H9 (cell line): ENCODE results near the gene AMZ2. TPM values are rescaled to one million over a fixed set of nuclear protein-coding genes. Genes with fewer than 3 reads are reported as not detected.

Experiments used
- DNase-seq: peaks from one replicate; pipeline ENCODE4 v3.0.0-alpha.2; 2017
- H2AFZ ChIP-seq: one replicate; pipeline ENCODE4 v1.6.1; 2013; ENCODE audit warnings: mild to moderate bottlenecking, low read length, control low read depth, moderate library complexity
- H2AK5ac ChIP-seq: 2 replicates; pipeline ENCODE4 v1.6.1; 2013; ENCODE audit warnings: low read length, control low read depth, mixed read lengths; ENCODE audit not compliant: insufficient read length
- H2BK120ac ChIP-seq: one replicate; pipeline ENCODE4 v1.6.1; 2013; ENCODE audit warnings: low read depth, mild to moderate bottlenecking, low read length, control low read depth, inconsistent platforms; ENCODE audit not compliant: poor library complexity, severe bottlenecking
- H2BK12ac ChIP-seq: 2 replicates; pipeline ENCODE4 v1.6.1; 2013; ENCODE audit warnings: low read length, control low read depth, mixed read lengths, low read depth; ENCODE audit not compliant: insufficient read length
- H2BK15ac ChIP-seq: 2 replicates; pipeline ENCODE4 v1.6.1; 2013; ENCODE audit warnings: low read depth, low read length, control low read depth
- H2BK20ac ChIP-seq: one replicate; pipeline ENCODE4 v1.6.1; 2013; ENCODE audit warnings: low read depth, mild to moderate bottlenecking, low read length, control low read depth, inconsistent platforms; ENCODE audit not compliant: poor library complexity, severe bottlenecking
- H2BK5ac ChIP-seq: 2 replicates; pipeline ENCODE4 v1.6.1; 2013; ENCODE audit warnings: low read length, control low read depth, mixed read lengths; ENCODE audit not compliant: insufficient read length
- H3K14ac ChIP-seq: 2 replicates; pipeline ENCODE4 v1.6.1; 2013; ENCODE audit warnings: low read length, control low read depth; ENCODE audit not compliant: insufficient read depth
- H3K18ac ChIP-seq: 2 replicates; pipeline ENCODE4 v1.6.1; 2013; ENCODE audit warnings: low read depth, mild to moderate bottlenecking, mixed read lengths, low read length, control low read depth; ENCODE audit not compliant: insufficient read length
- H3K23ac ChIP-seq: 2 replicates; pipeline ENCODE4 v1.6.1; 2013; ENCODE audit warnings: low read length, control low read depth, mixed read lengths, low read depth; ENCODE audit not compliant: insufficient read length
- H3K23me2 ChIP-seq: 2 replicates; pipeline ENCODE4 v1.6.1; 2013; ENCODE audit warnings: low read depth, mild to moderate bottlenecking, mixed read lengths, low read length, control low read depth; ENCODE audit not compliant: insufficient read length, poor library complexity, severe bottlenecking
- H3K27ac ChIP-seq: 2 replicates; pipeline ENCODE4 v1.5.1; 2013; ENCODE audit warnings: low read length, control low read depth, mixed read lengths, low read depth; ENCODE audit not compliant: insufficient read length
- H3K27me3 ChIP-seq: 2 replicates; pipeline ENCODE4 v1.6.1; 2013; ENCODE audit warnings: low read length, control low read depth, inconsistent platforms; ENCODE audit not compliant: insufficient read depth
- H3K4ac ChIP-seq: 2 replicates; pipeline ENCODE4 v1.6.1; 2013; ENCODE audit warnings: low read depth, mild to moderate bottlenecking, control low read depth, inconsistent platforms, low read length, moderate library complexity
- H3K4me1 ChIP-seq: 2 replicates; pipeline ENCODE4 v1.6.1; 2013; ENCODE audit warnings: low read length, control low read depth, inconsistent platforms; ENCODE audit not compliant: insufficient read depth
- H3K4me2 ChIP-seq: 2 replicates; pipeline ENCODE4 v1.6.1; 2013; ENCODE audit warnings: low read length, control low read depth, mixed read lengths; ENCODE audit not compliant: insufficient read length, insufficient read depth
- H3K56ac ChIP-seq: 2 replicates; pipeline ENCODE4 v1.6.1; 2013; ENCODE audit warnings: low read depth, mild to moderate bottlenecking, mixed read lengths, low read length, control low read depth; ENCODE audit not compliant: insufficient read length
- H3K79me1 ChIP-seq: 2 replicates; pipeline ENCODE4 v1.6.1; 2013; ENCODE audit warnings: low read depth, mild to moderate bottlenecking, moderate library complexity, low read length, control low read depth, inconsistent platforms; ENCODE audit not compliant: insufficient read depth, poor library complexity, severe bottlenecking
- H3K79me2 ChIP-seq: 2 replicates; pipeline ENCODE4 v1.6.1; 2013; ENCODE audit warnings: low read length, control low read depth, inconsistent platforms; ENCODE audit not compliant: insufficient read depth
- H3K9ac ChIP-seq: 2 replicates; pipeline ENCODE4 v1.6.1; 2013; ENCODE audit warnings: low read length, control low read depth, mixed read lengths; ENCODE audit not compliant: insufficient read length; ENCODE audit errors: extremely low read depth
- H3K9me3 ChIP-seq: one replicate; pipeline ENCODE4 v1.6.1; 2013; ENCODE audit warnings: low read depth, low read length, inconsistent platforms; ENCODE audit not compliant: control insufficient read depth
- H3T11ph ChIP-seq: one replicate; pipeline ENCODE4 v1.6.1; 2013; ENCODE audit warnings: mild to moderate bottlenecking, low read length, control low read depth, inconsistent platforms
- H4K20me1 ChIP-seq: one replicate; pipeline ENCODE4 v1.6.1; 2013; ENCODE audit not compliant: control insufficient read depth, insufficient read length, insufficient read depth
- H4K5ac ChIP-seq: 2 replicates; pipeline ENCODE4 v1.6.1; 2013; ENCODE audit warnings: low read depth, mild to moderate bottlenecking, mixed read lengths, low read length, control low read depth; ENCODE audit not compliant: insufficient read length
- H4K8ac ChIP-seq: replicated peaks from 2 replicates; pipeline ENCODE4 v1.6.1; 2013; ENCODE audit warnings: low read length, control low read depth, mixed read lengths, low read depth; ENCODE audit not compliant: insufficient read length
- H4K91ac ChIP-seq: 2 replicates; pipeline ENCODE4 v1.6.1; 2013; ENCODE audit warnings: low read depth, mild to moderate bottlenecking, moderate library complexity, mixed read lengths, low read length, control low read depth; ENCODE audit not compliant: insufficient read length
- H3K27ac Mint-ChIP-seq, 3 experiments: 2 replicates in 2 of 3; 3 replicates in 1 of 3; pipeline ENCODE4 v1.8.0; 2020 to 2021; ENCODE audit warnings: mixed read lengths in 3 of 3, mild to moderate bottlenecking in 1 of 3, moderate library complexity in 1 of 3
- H3K27me3 Mint-ChIP-seq: 2 replicates; pipeline ENCODE4 v1.8.0; 2021; ENCODE audit warnings: low read depth, mild to moderate bottlenecking, moderate library complexity, mixed read lengths
- H3K36me3 Mint-ChIP-seq, 3 experiments: 2 replicates in 2 of 3; 3 replicates in 1 of 3; pipeline ENCODE4 v1.8.0; 2020 to 2021; ENCODE audit warnings: low read depth in 3 of 3, mixed read lengths in 3 of 3; ENCODE audit not compliant: insufficient read depth in 1 of 3
- H3K4me1 Mint-ChIP-seq, 2 experiments: 2 replicates each; pipeline ENCODE4 v1.8.0; 2020; ENCODE audit warnings: mixed read lengths in 2 of 2
- H3K4me3 Mint-ChIP-seq, 2 experiments: 2 replicates in 1 of 2; 3 replicates in 1 of 2; pipeline ENCODE4 v1.8.0; 2020 to 2021; ENCODE audit warnings: mild to moderate bottlenecking in 2 of 2, mixed read lengths in 2 of 2, moderate library complexity in 1 of 2
- H3K9me3 Mint-ChIP-seq, 2 experiments: 2 replicates in 1 of 2; 3 replicates in 1 of 2; pipeline ENCODE4 v1.8.0; 2020; ENCODE audit warnings: mild to moderate bottlenecking in 2 of 2, mixed read lengths in 2 of 2, moderate library complexity in 1 of 2
- WGBS: extraction: QIAGEN DNeasy Blood & Tissue Kit; methylation state at CpG from one replicate; pipeline ENCODE4 v1.1.7; 2013; ENCODE audit warnings: missing lambda C conversion rate, low lambda C conversion rate, mixed read lengths; ENCODE audit not compliant: insufficient read length; ENCODE audit errors: extremely low coverage; 5-methylcytosine and 5-hydroxymethylcytosine counted together
- total RNA-seq: library from RNA; stranded (reverse); gene quantifications from 2 replicates; pipeline ENCODE4 v1.2.1, GENCODE V29; 2021
- TF ChIP-seq, protein P1 (sequence below): fragments of 200-600 bp; sonication (generic); conservative IDR thresholded peaks from 3 replicates; pipeline ENCODE4 v1.8.0; 2021; ENCODE audit warnings: antibody characterized with exemption, mild to moderate bottlenecking

Gene AMZ2
- total RNA-seq, 1 experiment from 2014 or later, result 82.6 TPM

GRCh38 chr17:68238164-68238870 lies 9.5 kb upstream of the AMZ2 start:
- Histone ChIP-seq H2BK5ac (no peak overlapping the region), H2BK15ac (no peak overlapping the region), H4K91ac (no peak overlapping the region), H2BK20ac (no peak overlapping the region), H2AK5ac (no peak overlapping the region), H3K56ac (no peak overlapping the region), H3K79me1 (no peaks in the 10 kb centered on the region), H3K4ac (no peak overlapping the region), H3K14ac (no peak overlapping the region), H2BK12ac (no peak overlapping the region), H3K23ac (no peak overlapping the region), H2AFZ (no peak overlapping the region), H3K9ac (no peak overlapping the region), H4K20me1 (no peaks in the 10 kb centered on the region), H3K4me2 (no peak overlapping the region), H3K18ac (no peak overlapping the region), H4K5ac (no peak overlapping the region), H4K8ac (no peak overlapping the region), H3K4me1 (no peaks in the 10 kb centered on the region), H3K9me3 (no peaks in the 10 kb centered on the region), H3T11ph (no peak overlapping the region), H3K27me3 (no peaks in the 10 kb centered on the region), H3K27ac (no peak overlapping the region), H2BK120ac (no peak overlapping the region), H3K79me2 (no peaks in the 10 kb centered on the region), H3K23me2 (no peaks in the 10 kb centered on the region)
- no peak overlapping the region for H3K4me3 Mint-ChIP-seq
- no peak overlapping the region; a peak in 1 of 7 replicates for H3K27ac Mint-ChIP-seq
- DNase-seq, result no peak
- WGBS, result no CpG with 5 or more reads among the region's 3 CpGs
- H3K27me3 Mint-ChIP-seq, result no peaks in the 10 kb centered on the region
- TF ChIP-seq, protein P1, sequence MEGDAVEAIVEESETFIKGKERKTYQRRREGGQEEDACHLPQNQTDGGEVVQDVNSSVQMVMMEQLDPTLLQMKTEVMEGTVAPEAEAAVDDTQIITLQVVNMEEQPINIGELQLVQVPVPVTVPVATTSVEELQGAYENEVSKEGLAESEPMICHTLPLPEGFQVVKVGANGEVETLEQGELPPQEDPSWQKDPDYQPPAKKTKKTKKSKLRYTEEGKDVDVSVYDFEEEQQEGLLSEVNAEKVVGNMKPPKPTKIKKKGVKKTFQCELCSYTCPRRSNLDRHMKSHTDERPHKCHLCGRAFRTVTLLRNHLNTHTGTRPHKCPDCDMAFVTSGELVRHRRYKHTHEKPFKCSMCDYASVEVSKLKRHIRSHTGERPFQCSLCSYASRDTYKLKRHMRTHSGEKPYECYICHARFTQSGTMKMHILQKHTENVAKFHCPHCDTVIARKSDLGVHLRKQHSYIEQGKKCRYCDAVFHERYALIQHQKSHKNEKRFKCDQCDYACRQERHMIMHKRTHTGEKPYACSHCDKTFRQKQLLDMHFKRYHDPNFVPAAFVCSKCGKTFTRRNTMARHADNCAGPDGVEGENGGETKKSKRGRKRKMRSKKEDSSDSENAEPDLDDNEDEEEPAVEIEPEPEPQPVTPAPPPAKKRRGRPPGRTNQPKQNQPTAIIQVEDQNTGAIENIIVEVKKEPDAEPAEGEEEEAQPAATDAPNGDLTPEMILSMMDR, result no peak
- no peaks in the 10 kb centered on the region for H3K9me3 Mint-ChIP-seq
- H3K36me3 Mint-ChIP-seq, result no peaks in the 10 kb centered on the region
- peaks cover 16% of the 10 kb centered on the region in 2 experiments for H3K4me1 Mint-ChIP-seq
